Measurements from ENCODE around the gene SH3BP5L. TPM values are rescaled to one million over a fixed set of nuclear protein-coding genes. Genes with fewer than 3 reads are reported as not detected.
"Not testable (repeated sequence)": the region's sequence is repeated elsewhere in the genome, so short reads cannot be mapped to it uniquely, and the experiment has no call there.

Gene SH3BP5L
- total RNA-seq, 1 donor from 2014 or later: 21.3 TPM

GRCh38 chr1:248810000-248810726, 15.6 kb downstream of the SH3BP5L start:
- TF ChIP-seq, protein P1, sequence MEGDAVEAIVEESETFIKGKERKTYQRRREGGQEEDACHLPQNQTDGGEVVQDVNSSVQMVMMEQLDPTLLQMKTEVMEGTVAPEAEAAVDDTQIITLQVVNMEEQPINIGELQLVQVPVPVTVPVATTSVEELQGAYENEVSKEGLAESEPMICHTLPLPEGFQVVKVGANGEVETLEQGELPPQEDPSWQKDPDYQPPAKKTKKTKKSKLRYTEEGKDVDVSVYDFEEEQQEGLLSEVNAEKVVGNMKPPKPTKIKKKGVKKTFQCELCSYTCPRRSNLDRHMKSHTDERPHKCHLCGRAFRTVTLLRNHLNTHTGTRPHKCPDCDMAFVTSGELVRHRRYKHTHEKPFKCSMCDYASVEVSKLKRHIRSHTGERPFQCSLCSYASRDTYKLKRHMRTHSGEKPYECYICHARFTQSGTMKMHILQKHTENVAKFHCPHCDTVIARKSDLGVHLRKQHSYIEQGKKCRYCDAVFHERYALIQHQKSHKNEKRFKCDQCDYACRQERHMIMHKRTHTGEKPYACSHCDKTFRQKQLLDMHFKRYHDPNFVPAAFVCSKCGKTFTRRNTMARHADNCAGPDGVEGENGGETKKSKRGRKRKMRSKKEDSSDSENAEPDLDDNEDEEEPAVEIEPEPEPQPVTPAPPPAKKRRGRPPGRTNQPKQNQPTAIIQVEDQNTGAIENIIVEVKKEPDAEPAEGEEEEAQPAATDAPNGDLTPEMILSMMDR (IDR thresholded peaks at IDR 0.05): no peak
- Histone ChIP-seq H3K36me3 (peaks cover 42% of the 10 kb centered on the region), H3K27ac (no peak overlapping the region), H3K4me3 (no peak overlapping the region), H3K4me1 (peaks cover 23% of the 10 kb centered on the region), H3K27me3 (no peaks in the 10 kb centered on the region), H3K9me3 (no peaks in the 10 kb centered on the region)
- DNase-seq: no peak
- intact Hi-C loops (cut with DNase I): no loop called here
- ATAC-seq: no peak

DNA sequence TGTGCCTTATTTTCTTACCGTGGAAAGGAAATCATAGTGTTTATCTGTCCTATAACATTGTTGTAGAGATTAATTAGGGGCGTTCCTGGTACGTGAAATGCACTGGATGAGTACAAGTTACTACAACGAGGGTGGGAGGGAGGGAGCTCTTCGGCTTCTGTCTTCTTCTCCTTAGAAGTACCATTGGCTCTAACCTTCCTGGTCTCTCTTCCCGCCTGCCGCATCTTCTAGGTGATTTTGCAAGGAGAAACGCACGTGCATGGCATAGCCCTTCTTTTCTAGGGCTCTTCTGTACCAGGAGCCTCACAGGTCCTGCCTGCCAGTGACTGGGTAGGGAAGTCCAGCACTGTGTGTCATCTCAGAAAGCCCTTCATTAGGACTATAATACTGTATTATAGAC, 16.8 kb downstream of the SH3BP5L start:
- TF ChIP-seq, protein P1 (IDR thresholded peaks at IDR 0.05): no peak
- H3K27ac ChIP-seq: no peak overlapping the region
- peaks cover 23% of the 10 kb centered on the region for H3K4me1 ChIP-seq
- H3K27me3 ChIP-seq: no peaks in the 10 kb centered on the region
- intact Hi-C loops (cut with DNase I): no loop called here
- no peaks in the 10 kb centered on the region for H3K9me3 ChIP-seq
- no peak overlapping the region for H3K4me3 ChIP-seq
- DNase-seq (no peak), ATAC-seq (no peak)
- H3K36me3 ChIP-seq: peaks cover 30% of the 10 kb centered on the region

DNA sequence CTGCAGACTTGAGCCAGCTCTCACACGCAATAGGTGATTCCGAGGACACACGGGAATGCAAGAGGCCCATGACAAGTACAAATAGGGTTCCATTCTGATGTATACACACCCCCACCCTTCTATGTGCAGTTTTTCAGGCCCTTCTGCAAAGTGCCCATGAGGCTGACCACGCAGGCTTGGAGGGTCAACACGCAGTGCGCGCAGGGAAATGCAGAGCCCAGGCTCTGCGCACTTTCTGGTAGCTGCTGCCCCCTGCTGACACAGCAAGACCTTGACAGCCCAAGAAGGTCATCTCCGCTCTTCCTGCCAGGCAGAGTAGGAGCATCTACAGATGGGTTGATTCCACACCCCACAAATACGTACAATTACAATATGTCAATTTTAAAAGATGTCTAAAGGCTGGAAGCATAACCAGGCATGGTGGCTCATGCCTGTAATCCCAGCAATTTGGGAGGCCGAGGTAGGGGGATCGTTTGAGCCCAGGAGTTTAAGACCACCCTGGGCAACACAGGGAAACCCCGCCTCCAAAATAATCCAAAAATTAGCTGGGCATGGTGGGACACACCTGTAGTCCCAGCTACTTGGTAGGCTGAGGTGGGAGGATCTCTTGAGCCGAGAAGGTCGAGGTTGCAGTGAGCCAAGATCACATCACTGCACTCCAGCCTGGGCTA, 18.5 kb downstream of the SH3BP5L start:
- Histone ChIP-seq H3K27me3 (no peaks in the 10 kb centered on the region), H3K36me3 (peaks cover 15% of the 10 kb centered on the region), H3K4me1 (peaks cover 23% of the 10 kb centered on the region), H3K27ac (no peak overlapping the region), H3K9me3 (no peaks in the 10 kb centered on the region), H3K4me3 (no peak overlapping the region)
- ATAC-seq: peak; percentile 80
- TF ChIP-seq, protein P1 (IDR thresholded peaks at IDR 0.05): peak; percentile 78
- intact Hi-C loops (cut with DNase I): no loop called here
- peak; percentile 77 for DNase-seq

DNA sequence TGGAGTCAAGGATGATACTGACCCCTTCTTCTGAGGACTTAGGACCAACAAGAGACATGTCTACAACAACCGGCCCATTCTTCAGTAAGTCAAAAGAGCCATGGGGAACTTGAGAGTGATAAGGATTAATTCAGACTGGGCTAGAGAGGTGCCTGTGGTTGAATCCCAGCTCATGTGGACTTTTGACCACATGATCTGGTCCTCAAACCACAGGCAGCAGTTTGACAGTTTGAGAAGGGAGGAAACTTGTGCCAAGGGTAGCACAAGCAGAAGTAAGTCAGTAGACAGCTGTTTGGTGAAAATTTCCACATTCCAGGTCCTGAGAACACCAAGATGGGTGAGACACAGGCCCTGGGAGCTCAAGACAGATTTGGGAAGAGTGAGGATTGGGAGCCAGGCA, 19.8 kb downstream of the SH3BP5L start:
- TF ChIP-seq, protein P1 (IDR thresholded peaks at IDR 0.05): no peak
- intact Hi-C loops (cut with DNase I): no loop called here
- peak; percentile 76 for ATAC-seq
- peaks cover 8% of the 10 kb centered on the region for H3K27me3 ChIP-seq
- no peak overlapping the region for H3K4me3 ChIP-seq
- H3K4me1 ChIP-seq: peaks cover 21% of the 10 kb centered on the region
- no peak overlapping the region for H3K27ac ChIP-seq
- peaks cover 2% of the 10 kb centered on the region for H3K36me3 ChIP-seq
- no peaks in the 10 kb centered on the region for H3K9me3 ChIP-seq
- DNase-seq: no peak

GRCh38 chr1:248804771-248805681, 20.7 kb downstream of the SH3BP5L start:
- H3K36me3 ChIP-seq: no peaks in the 10 kb centered on the region
- H3K27me3 ChIP-seq: peaks cover 8% of the 10 kb centered on the region
- DNase-seq (no peak), ATAC-seq (peak; percentile 82)
- peaks cover 14% of the 10 kb centered on the region for H3K4me1 ChIP-seq
- no peaks in the 10 kb centered on the region for H3K9me3 ChIP-seq
- intact Hi-C loops (cut with DNase I): no loop called here
- no peak overlapping the region for H3K4me3 ChIP-seq
- TF ChIP-seq, protein P1 (IDR thresholded peaks at IDR 0.05): no peak
- H3K27ac ChIP-seq: peak overlapping the region; percentile 11

- H3K4me1 ChIP-seq: peaks cover 14% of the 10 kb centered on the region
- H3K27me3 ChIP-seq; ATAC-seq; H3K27ac ChIP-seq; H3K9me3 ChIP-seq; H3K4me3 ChIP-seq; DNase-seq; H3K36me3 ChIP-seq; intact Hi-C loops (cut with DNase I): not testable (repeated sequence)
Observed at GRCh38 chr1:248803501-248803900, 22.2 kb downstream of the SH3BP5L start.
